Endothelial cell of umbilical vein (primary cell): Measurements from ENCODE around the gene JAZF1. TPM values are rescaled to one million over a fixed set of nuclear protein-coding genes. Genes with fewer than 3 reads are reported as not detected.

Experiments
- BruUV-seq: library from RNA; stranded (reverse); fragments of 400-500 nt; replicated peaks from 2 replicates; lab custom pipeline; 2021; lab: Mats Ljungman, UMichigan
- CTCF ChIA-PET: fragments of 300-600, 350-600 bp; sonication (Branson Sonifier 250); formaldehyde crosslinking; loops from one replicate; lab custom pipeline; 2021; ENCODE audit warnings: antibody characterized with exemption, inconsistent platforms; lab: Charles Lee
- POLR2A ChIA-PET: fragments of 300-600, 350-600 bp; sonication (Branson Sonifier 250); formaldehyde crosslinking; loops from one replicate; lab custom pipeline; 2021; ENCODE audit warnings: antibody characterized with exemption, inconsistent platforms; lab: Charles Lee
- DNase-seq: peaks from one replicate; pipeline ENCODE4 v3.0.0-alpha.2; 2011; ENCODE audit warnings: low read depth, low spot score
- FAIRE-seq: peaks from 2 replicates; lab custom pipeline; 2011; peaks lifted over from hg19 to GRCh38; lab: Jason Lieb, UNC
- H2AFZ ChIP-seq: 2 replicates; pipeline ENCODE4 v1.6.0; 2012; ENCODE audit warnings: low read depth, low read length, control low read depth, inconsistent platforms
- H3K27ac ChIP-seq: 2 replicates; pipeline ENCODE4 v1.5.1; 2011; ENCODE audit warnings: low read depth, mild to moderate bottlenecking, control low read depth, low read length, moderate library complexity; ENCODE audit not compliant: insufficient read depth
- H3K27me3 ChIP-seq, 2 experiments: 2 replicates each; pipeline versions ENCODE4 v1.6.0 to v1.6.1; 2011; ENCODE audit warnings: low read length in 2 of 2, mixed read lengths in 1 of 2; ENCODE audit not compliant: control insufficient read depth in 2 of 2, insufficient read depth in 2 of 2
- H3K36me3 ChIP-seq, 2 experiments: 2 replicates in 1 of 2; 3 replicates in 1 of 2; pipeline ENCODE4 v1.5.1; 2011; ENCODE audit warnings: low read length in 2 of 2, mild to moderate bottlenecking in 1 of 2, moderate library complexity in 1 of 2; ENCODE audit not compliant: control insufficient read depth in 2 of 2, insufficient read depth in 2 of 2; ENCODE audit errors: extremely low read depth in 1 of 2
- H3K4me1 ChIP-seq: 3 replicates; pipeline ENCODE4 v1.5.1; 2011; ENCODE audit warnings: mild to moderate bottlenecking, low read length; ENCODE audit not compliant: control insufficient read depth, insufficient read depth; ENCODE audit errors: extremely low read depth
- H3K4me2 ChIP-seq: 2 replicates; pipeline ENCODE4 v1.6.1; 2011; ENCODE audit warnings: low read length, control low read depth, mixed read lengths; ENCODE audit not compliant: insufficient read depth
- H3K4me3 ChIP-seq, 3 experiments: fragments of 200-600 bp in 1 of 3; sonication (generic), shearing (Covaris generic) in 1 of 3; replicated peaks in 1 of 3; 2 replicates each; pipeline ENCODE4 v1.5.1; 2011 to 2016; ENCODE audit warnings: control low read depth in 3 of 3, low read length in 3 of 3, mild to moderate bottlenecking in 2 of 3, inconsistent platforms in 1 of 3, low read depth in 1 of 3, moderate library complexity in 1 of 3; ENCODE audit not compliant: insufficient read depth in 1 of 3
- H3K79me2 ChIP-seq: 2 replicates; pipeline ENCODE4 v1.6.0; 2012; ENCODE audit warnings: low read length, inconsistent platforms; ENCODE audit not compliant: control insufficient read depth, insufficient read depth
- H3K9ac ChIP-seq: replicated peaks from 2 replicates; pipeline ENCODE3; 2011; ENCODE audit warnings: low read length, control low read depth; ENCODE audit not compliant: insufficient read depth; ENCODE audit errors: extremely low read depth
- H3K9me1 ChIP-seq: replicated peaks from 3 replicates; pipeline ENCODE4 v1.6.0; 2011; ENCODE audit warnings: mild to moderate bottlenecking, low read length; ENCODE audit not compliant: control insufficient read depth, insufficient read depth; ENCODE audit errors: extremely low read depth
- H3K9me3 ChIP-seq: replicated peaks from 2 replicates; pipeline ENCODE4 v1.5.1; 2012; ENCODE audit warnings: low read length, inconsistent platforms; ENCODE audit not compliant: control insufficient read depth, insufficient read depth
- H4K20me1 ChIP-seq: replicated peaks from 2 replicates; pipeline ENCODE3; 2011; ENCODE audit warnings: mild to moderate bottlenecking, low read length; ENCODE audit not compliant: control insufficient read depth, insufficient read depth; ENCODE audit errors: extremely low read depth
- CTCF ChIP-seq, 2 donors: IDR thresholded peaks; 1 replicate in 1 of 2; 2 replicates in 1 of 2; pipeline ENCODE4 v1.5.1; 2011; ENCODE audit warnings: low read length in 2 of 2, mild to moderate bottlenecking in 2 of 2, moderate library complexity in 2 of 2, control low read depth in 1 of 2, inconsistent platforms in 1 of 2, low read depth in 1 of 2; ENCODE audit not compliant: insufficient read depth in 1 of 2; ENCODE audit errors: extremely low read depth in 1 of 2
- EZH2 ChIP-seq: IDR thresholded peaks from 2 replicates; pipeline ENCODE4 v1.6.1; 2012; ENCODE audit warnings: borderline replicate concordance, low read depth, mild to moderate bottlenecking, moderate library complexity, low read length, inconsistent platforms; ENCODE audit not compliant: severe bottlenecking
- FOS ChIP-seq: IDR thresholded peaks from 2 replicates; pipeline ENCODE4 v1.6.1; 2011; ENCODE audit warnings: mild to moderate bottlenecking, low read length, moderate library complexity, borderline replicate concordance; ENCODE audit not compliant: insufficient read depth
- JUN ChIP-seq: IDR thresholded peaks from 2 replicates; pipeline ENCODE4 v1.6.1; 2011; ENCODE audit warnings: borderline replicate concordance, low read depth; ENCODE audit not compliant: insufficient read length, insufficient read depth
- MYC ChIP-seq: IDR thresholded peaks from one replicate; pipeline ENCODE4 v1.6.1; 2011; ENCODE audit warnings: mild to moderate bottlenecking, low read depth, low read length
- POLR2A ChIP-seq: IDR thresholded peaks from 2 replicates; pipeline ENCODE4 v1.6.1; 2012; ENCODE audit warnings: low read depth, mild to moderate bottlenecking, control low read depth, low read length
- POLR2AphosphoS5 ChIP-seq: IDR thresholded peaks from 2 replicates; pipeline ENCODE4 v1.6.1; 2012; ENCODE audit warnings: low read depth, mild to moderate bottlenecking, control low read depth, low read length, moderate library complexity; ENCODE audit not compliant: insufficient read depth
- dilution Hi-C: fragments of 300-500 bp; cut with MboI; formaldehyde crosslinking; loops from one replicate; pipeline ENCODE4 v1.15.0; 2019; ENCODE audit warnings: low sequenced_read_pairs; ENCODE audit not compliant: extremely low pct_ligation_motif_present
- intact Hi-C: fragments of 100-400 bp; cut with micrococcal nuclease; formaldehyde crosslinking; loops from one replicate; pipeline ENCODE4 v1.10.0; 2022
- polyA plus RNA-seq, 4 experiments: library from polyadenylated mRNA; depleted of rRNA in 3 of 4; stranded (reverse) in 3 of 4; unstranded in 1 of 4; fragments of >200 nt; gene quantifications; 2 replicates each; pipeline versions ENCODE4 v1.2.1 to v1.2.3, GENCODE V29; 2011 to 2012; ENCODE audit warnings: missing spikeins in 1 of 4
- total RNA-seq: library from RNA; stranded (reverse); gene quantifications from 2 replicates; pipeline ENCODE4 v1.2.3, GENCODE V29; 2021
- TF ChIP-seq, protein P1 (sequence below): IDR thresholded peaks from 2 replicates; pipeline ENCODE4 v1.6.1; 2011; ENCODE audit not compliant: insufficient read depth, insufficient read length

JAZF1 gene
- total and polyA plus RNA-seq, 2 donors (not counting 3 experiments of a cell fraction or from before 2014, with no cell fraction given), result 2.5 to 16.9 TPM

DNA sequence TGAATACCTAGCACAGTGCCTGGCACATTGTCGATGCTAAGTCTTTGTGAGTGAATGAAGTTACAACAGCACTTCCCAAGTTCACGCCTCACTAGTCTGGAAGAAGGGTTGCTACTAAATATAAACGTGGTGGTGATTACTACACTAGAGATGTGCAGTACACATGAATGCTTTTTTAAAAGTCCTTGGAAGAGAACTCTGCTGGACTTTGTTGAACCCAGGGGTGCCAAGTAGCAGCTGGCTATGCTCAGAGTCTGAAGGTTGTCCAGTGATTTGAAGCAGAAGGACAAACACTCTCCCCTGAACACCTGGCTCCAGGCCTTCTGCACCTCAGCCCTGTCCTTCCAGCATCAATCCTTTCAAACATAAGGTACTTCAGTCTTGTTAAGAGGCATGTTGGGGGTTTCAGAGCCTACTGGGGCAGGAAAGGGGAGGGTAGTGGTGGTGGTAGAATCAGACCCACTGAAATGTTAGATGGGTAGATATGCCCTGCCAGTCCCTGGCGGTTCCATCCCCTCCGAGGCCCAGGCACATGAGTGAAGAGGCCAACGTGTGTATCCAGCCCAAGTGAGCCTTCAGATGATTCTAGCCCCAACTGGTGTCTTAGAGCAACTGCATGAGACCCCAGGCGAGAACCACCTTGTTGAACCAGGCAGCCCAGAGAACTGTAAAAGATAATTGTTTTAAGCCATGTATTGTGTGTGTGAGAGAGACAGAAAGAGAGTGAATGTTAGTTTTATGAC lies 346.2 kb downstream of the JAZF1 start:
- peak; percentile 9 for TF ChIP-seq POLR2AphosphoS5
- no peak for TF ChIP-seq JUN
- Histone ChIP-seq H3K4me2 (no peak overlapping the region), H2AFZ (no peak overlapping the region), H3K27me3 (no peaks in the 10 kb centered on the region), H3K27ac (no peak overlapping the region), H4K20me1 (no peaks in the 10 kb centered on the region), H3K79me2 (no peaks in the 10 kb centered on the region), H3K36me3 (peaks cover 0 to 5% of the 10 kb centered on the region in 2 experiments), H3K9ac (no peak overlapping the region), H3K9me3 (no peaks in the 10 kb centered on the region), H3K9me1 (no peaks in the 10 kb centered on the region), H3K4me3 (no peak overlapping the region), H3K4me1 (peaks cover 11% of the 10 kb centered on the region)
- BruUV-seq, result no TSS peak
- CTCF ChIA-PET, result interaction anchor here (1.4 kb wide), 1 partner anchor 638 kb away, joined by 8 read pairs; no protein-coding TSS in a partner anchor
- intact Hi-C loops (loop anchor here (2.0 kb wide), 1 partner anchor 84 kb away; no protein-coding TSS in a partner anchor), dilution Hi-C loops (no loop called here)
- no peak for FAIRE-seq
- DNase-seq, result no peak
- POLR2A ChIA-PET, result no interaction called here

GRCh38 chr7:27826357-27826756 lies 354.2 kb downstream of the JAZF1 start:
- DNase-seq (no peak), FAIRE-seq (no peak)
- Histone ChIP-seq H3K27me3 (no peaks in the 10 kb centered on the region), H3K4me1 (no peaks in the 10 kb centered on the region), H3K79me2 (no peaks in the 10 kb centered on the region), H3K4me3 (no peak overlapping the region), H4K20me1 (no peaks in the 10 kb centered on the region), H3K27ac (no peak overlapping the region), H3K9ac (no peak overlapping the region), H3K9me3 (no peaks in the 10 kb centered on the region), H3K9me1 (no peaks in the 10 kb centered on the region), H2AFZ (no peak overlapping the region), H3K4me2 (no peak overlapping the region), H3K36me3 (peaks cover 0 to 4% of the 10 kb centered on the region in 2 experiments)
- CTCF ChIA-PET, result interaction anchor here (1.3 to 2.8 kb wide), 2 partner anchors 14 to 25 kb away, joined by 3 to 11 read pairs; no protein-coding TSS in a partner anchor
- intact Hi-C loops (no loop called here), dilution Hi-C loops (no loop called here)
- TF ChIP-seq FOS, result no peak
- TF ChIP-seq JUN, result no peak
- TF ChIP-seq EZH2, result no peak
- no peak for TF ChIP-seq POLR2AphosphoS5
- TF ChIP-seq POLR2A, result no peak
- TF ChIP-seq, protein P1, sequence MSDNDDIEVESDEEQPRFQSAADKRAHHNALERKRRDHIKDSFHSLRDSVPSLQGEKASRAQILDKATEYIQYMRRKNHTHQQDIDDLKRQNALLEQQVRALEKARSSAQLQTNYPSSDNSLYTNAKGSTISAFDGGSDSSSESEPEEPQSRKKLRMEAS, result no peak
- TF ChIP-seq CTCF (IDR thresholded peaks at IDR 0.05; ENCODE audit: extremely low read depth in 1 of 2, insufficient read depth in 1 of 2, low read depth in 1 of 2, low read length in 2 of 2), result no peak
- TF ChIP-seq MYC, result no peak
- BruUV-seq, result no TSS peak
- POLR2A ChIA-PET, result no interaction called here
